GM21360 (cell line): ENCODE results near the gene KIF23.
"Not testable (repeated sequence)": the region's sequence is repeated elsewhere in the genome, so short reads cannot be mapped to it uniquely, and the experiment has no call there.

ENCODE experiments used
- ATAC-seq: cut with Tn5 transposase; IDR thresholded peaks from one replicate; pipeline ENCODE4 v1.9.1; 2021; ENCODE audit warnings: mild to moderate bottlenecking, moderate library complexity; ENCODE audit not compliant: unreplicated experiment

KIF23 gene

GRCh38 chr15:69413822-69414700 is at the start of gene KIF23:
Gene KIF23 (plus strand): TSS chr15:69414349. CDS start chr15:69414466, 117 bp downstream.
- peak; percentile 91 for ATAC-seq

DNA sequence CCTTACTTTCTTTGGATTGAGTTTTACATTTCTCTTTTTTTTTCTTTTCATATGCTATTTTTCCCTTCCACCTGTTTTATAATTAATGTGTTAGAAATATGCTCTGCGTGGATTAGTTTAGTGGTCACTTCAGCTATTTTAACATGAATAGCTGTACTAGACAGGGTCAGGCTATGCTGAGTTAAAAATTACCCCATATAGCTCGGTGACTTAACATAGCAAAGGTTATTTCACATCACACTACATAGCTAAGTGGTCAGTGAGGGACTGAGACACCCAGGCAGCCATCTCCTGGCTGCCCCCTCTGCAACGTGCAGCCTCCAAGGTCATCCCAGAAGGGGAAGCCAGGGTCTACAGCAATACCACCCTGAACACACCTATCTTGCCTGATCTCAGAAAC is 46.9 kb upstream of the KIF23 start:
- ATAC-seq = no peak

- ATAC-seq = no peak
Measured at GRCh38 chr15:69369631-69370030, 44.5 kb upstream of the KIF23 start.

- no peak for ATAC-seq
Measured at GRCh38 chr15:69373406-69373805, 40.7 kb upstream of the KIF23 start.

DNA sequence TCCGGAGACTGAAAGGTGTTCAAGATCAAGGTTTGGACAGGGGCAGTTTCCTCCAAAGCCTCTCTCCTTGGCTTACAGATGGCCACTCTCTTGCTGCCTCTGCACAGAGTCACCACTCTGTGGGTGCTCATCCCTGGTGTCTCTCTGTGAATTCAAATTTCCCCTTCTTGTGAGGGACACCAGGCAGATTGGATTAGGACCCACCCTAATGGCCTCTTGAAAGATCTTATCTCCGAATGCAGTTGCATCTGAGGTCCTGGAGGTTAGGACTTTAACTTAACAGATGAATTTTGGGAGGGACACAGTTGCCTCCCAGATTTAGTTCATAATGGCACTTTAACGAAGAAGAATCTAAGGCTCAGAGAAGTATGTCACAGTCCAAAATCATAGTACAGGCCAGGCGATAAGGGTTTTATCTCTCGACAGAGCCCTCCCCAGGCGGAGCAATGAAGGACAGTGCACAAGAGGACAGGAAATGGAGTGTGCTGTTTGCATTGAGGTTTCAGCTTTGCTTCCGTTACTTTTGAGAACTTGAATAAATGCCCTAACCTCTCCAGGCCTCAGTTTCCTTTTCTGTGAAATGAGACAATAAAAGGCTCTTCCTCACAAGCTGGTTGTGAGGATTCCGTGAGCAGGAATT is 38.9 kb upstream of the KIF23 start:
- ATAC-seq = no peak

- no peak for ATAC-seq
Measured at GRCh38 chr15:69377216-69377970, 36.8 kb upstream of the KIF23 start.

DNA sequence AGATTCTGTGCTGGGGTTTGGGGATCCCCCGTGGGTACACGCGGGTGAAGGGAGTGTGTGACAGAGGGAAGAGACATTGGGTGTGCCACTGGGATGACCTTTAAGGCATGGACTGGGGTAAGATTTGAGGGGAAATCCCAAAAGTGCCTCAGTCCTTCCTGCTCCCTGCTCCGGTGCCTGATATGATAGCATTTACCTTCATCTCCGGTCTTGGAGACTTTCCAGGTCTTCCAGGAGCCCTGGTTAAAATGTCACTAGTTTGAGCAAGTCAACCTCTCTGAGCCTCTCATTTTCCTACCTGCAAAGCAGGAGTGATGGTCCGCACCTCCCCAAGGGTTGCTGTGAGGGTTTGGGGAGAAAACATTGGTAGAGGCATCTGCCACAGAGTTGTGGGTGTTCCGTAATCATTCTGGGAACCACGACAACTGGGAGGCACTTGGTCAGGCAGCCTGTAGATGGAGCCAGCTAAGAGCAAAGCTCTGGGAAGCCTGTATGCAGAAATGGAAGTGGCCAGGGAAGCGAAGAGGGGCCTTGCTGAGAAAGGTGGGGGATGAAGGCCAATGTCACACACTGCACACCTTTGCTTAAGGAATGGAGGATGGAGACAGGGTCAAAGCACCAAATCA is 33.9 kb upstream of the KIF23 start:
- no peak for ATAC-seq

DNA sequence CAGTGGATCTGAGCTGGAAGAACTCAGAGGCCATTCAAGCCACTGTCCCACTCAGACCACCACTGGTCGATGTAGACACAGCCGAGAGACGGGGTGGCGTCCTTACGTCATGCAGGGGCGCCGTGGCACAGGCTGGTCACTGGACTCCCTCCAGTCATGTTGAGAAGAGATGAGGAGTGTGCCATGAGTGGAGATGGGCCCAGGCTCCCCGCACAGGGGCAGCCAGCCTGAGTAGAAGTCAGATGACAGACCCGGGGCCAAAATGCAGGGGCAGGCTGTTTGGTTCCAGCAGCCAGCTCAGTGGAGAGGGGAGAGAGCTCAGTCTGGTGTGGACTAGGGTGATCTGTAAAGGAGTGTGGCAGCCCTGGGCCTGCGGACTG is 33.4 kb upstream of the KIF23 start:
- no peak for ATAC-seq

- not testable (repeated sequence) for ATAC-seq
Measured at GRCh38 chr15:69382176-69382575, 32.0 kb upstream of the KIF23 start.

DNA sequence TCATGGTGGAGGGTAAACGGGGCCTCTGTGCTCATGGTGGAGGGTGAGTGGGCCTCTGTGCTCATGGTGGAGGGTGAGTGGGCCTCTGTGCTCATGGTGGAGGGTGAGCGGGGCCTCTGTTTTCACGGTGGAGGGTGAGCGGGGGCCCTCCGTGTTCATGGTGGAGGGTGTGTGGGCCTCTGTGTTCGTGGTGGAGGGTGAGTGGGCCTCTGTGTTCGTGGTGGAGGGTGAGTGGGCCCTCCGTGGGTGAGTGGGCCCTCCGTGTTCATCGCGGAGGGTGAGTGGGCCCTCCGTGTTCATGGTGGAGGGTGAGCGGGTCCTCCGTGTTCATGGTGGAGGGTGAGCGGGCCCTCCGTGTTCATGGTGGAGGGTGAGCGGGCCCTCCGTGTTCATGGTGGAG is 30.1 kb upstream of the KIF23 start:
- not testable (repeated sequence) for ATAC-seq

GRCh38 chr15:69384626-69385598 is 29.2 kb upstream of the KIF23 start:
- no peak for ATAC-seq

GRCh38 chr15:69385831-69386230 is 28.3 kb upstream of the KIF23 start:
- no peak for ATAC-seq

GRCh38 chr15:69386284-69386683 is 27.9 kb upstream of the KIF23 start:
- no peak for ATAC-seq

- no peak for ATAC-seq
Measured at GRCh38 chr15:69388260-69388705, 25.9 kb upstream of the KIF23 start.

- no peak for ATAC-seq
Measured at GRCh38 chr15:69389426-69389825, 24.7 kb upstream of the KIF23 start.

GRCh38 chr15:69390575-69390974 is 23.6 kb upstream of the KIF23 start:
- no peak for ATAC-seq

DNA sequence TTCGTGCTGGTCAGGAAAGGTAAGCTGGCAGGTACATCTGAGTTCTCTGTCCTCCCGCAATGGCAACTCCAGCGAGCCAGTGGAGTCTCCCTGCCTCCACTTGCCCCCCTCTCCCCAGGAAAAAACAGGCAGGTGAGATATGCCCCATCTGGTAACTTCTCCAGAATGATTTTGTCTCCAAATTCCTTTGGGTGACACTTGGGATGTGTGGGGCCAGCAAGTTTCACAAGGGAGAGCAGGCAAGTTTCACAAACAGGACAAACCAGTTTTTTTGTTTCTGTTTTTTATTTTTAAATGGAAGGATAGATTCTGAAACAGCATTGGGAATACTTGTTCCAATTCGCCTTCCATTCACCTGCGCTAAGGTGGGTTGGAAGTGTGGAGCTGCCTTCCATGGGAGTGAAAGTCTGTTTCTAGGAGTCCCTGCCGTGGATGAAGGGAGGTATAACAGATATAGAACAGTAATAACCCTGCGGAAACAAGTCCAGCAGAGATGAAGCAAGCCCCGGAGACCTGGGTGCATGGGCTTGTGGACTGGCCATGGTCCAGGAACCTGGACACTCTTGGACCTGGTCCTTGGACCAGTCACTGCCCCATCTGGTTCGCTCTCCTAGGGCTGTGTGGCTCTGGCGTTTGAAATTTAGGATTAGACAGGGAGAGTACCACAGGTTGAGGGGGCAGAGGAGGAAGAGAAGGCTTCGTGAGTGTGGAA is 22.9 kb upstream of the KIF23 start:
- no peak for ATAC-seq

DNA sequence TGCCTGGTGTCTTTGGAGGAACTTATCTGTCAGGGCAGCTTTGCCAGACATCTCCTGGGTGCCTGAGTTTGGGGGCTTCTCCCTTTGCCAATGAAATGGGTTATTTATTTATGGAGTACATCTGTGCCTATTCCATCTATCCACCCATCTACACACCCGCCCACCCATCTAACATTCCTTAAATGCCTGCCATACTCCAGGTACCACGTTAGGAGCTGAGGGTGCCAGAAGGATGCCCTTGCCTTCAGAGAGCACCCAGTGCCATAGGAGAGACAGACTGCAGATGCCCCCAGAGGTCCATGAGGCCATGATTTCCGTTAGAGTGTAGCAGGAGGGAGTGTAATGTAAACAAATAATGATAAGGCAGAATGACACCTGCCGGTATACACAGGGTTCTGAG is 21.8 kb upstream of the KIF23 start:
- no peak for ATAC-seq

DNA sequence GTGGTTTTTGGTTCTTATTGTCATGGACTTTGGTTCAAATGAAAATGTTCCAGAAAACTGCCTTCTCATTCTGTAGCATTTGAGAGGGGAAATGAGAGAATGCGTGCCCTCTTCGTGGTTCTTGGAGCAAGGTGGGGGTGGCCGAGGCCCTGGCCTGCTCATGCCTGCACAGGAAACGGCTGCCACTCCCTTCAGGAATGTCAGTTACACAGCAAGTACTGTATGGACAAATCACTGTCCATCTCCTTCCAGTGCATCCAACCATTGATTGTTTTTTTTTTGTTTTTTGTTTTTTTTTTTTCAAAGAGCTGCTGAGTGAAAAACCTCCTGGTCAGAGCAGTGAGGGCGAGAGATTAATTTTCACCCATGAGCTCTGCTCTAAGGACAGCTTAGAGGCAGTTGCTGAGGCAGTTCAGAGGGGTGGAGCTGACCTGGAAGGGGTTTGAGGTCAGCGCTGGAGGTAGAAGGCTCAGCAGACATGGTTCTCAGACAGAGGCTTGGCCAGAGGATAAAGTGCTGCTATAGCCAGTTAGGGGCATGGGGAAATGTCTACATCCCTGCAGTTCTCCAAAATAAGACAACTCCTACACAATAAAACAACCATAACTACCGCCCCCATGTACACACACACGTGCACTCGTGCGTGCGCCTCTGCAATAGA is 20.2 kb upstream of the KIF23 start:
- ATAC-seq = no peak
